Measurements from ENCODE around the gene CAPZA2. TPM values are rescaled to one million over a fixed set of nuclear protein-coding genes. Genes with fewer than 3 reads are reported as not detected.
"Not testable (repeated sequence)": the region's sequence is repeated elsewhere in the genome, so short reads cannot be mapped to it uniquely, and the experiment has no call there.

CAPZA2 gene
- total RNA-seq, 1 donor from 2014 or later: 115 TPM

GRCh38 chr7:116955801-116956476 lies 93.6 kb downstream of the CAPZA2 start:
- no peak for ATAC-seq

- ATAC-seq: no peak
Measured at GRCh38 chr7:116956477-116956804, 94.1 kb downstream of the CAPZA2 start.

- no peak for ATAC-seq
Measured at GRCh38 chr7:116957874-116958273, 95.5 kb downstream of the CAPZA2 start.

DNA sequence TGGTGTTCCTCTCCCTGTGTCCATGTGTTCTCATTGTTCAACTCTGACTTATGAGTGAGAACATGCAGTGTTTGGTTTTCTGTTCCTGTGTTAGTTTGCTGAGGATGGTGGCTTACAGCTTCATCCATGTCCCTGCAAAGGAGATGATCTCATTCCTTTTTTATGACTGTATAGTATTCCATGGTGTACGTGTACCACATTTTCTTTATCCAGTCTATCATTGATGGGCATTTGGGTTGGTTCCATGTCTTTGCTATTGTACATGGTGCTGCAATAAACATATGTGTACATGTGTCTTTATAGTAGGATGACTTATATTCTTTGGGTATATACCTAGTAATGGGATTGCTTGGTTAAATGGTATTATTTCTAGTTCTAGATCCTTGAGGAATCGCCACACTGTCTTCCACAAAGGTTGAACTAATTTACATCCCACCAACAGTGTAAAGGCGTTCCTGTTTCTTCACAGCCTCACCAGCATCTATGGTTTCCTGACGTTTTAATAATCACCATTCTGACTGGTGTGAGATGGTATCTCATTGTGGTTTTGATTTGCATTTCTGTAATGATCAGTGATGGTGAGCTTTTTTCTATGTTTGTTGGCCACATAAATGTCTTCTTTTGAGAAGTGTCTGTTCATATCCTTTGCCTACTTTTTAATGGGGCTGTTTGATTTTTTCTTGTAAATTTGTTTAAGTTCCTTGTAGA lies 99.7 kb downstream of the CAPZA2 start:
- ATAC-seq: not testable (repeated sequence)

DNA sequence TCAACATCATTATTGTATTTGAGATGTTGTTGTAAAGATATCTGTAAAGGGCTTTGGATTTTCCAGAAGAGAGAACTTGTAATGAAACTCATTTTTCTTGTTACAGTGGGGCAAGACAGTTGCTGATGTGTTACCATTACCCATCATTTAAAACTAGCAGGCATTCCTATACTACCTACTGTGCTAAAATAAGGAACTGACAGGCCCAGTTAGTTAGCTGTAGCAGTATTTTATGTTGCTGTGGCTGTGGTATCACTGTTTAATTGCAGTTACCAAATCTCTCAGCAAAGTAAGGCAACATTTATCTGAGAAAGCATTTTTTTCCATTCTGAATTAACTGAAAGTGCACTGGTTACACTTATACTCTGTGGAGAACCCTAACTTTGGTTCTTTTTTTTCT lies 100.8 kb downstream of the CAPZA2 start:
- no peak for ATAC-seq

GRCh38 chr7:116966601-116967000 lies 104.2 kb downstream of the CAPZA2 start:
- no peak for ATAC-seq

DNA sequence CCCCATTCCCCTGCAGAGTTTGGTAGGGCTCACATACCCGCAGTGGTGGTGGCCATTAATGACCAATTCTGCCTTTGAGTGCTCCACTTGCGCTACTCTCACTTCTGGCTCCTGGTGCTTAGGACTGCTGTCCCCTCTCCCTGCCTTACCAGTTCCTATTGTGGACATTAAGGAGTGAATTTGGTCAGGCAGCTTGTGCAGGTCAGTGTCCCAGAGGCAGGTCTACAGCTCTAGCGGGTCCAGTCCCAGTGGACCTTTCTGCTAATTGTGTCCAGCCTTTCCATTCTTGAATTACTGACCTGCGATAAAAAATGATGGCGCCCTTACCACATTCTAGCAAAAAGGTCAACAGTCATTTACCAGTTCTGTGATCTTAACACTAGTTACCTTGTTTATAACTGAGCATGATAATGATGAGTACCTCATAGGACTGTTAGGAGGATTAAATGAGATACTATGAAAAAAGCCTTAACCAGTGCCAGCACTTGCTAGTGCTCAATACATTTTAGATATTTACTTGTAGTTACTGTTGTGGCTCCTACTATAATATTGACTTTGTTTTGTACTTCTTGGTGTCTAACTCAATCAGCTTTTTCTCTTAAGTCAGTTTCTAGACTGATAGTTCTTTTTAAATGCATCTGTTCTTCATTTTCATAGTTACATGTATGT lies 105.0 kb downstream of the CAPZA2 start:
- no peak for ATAC-seq

DNA sequence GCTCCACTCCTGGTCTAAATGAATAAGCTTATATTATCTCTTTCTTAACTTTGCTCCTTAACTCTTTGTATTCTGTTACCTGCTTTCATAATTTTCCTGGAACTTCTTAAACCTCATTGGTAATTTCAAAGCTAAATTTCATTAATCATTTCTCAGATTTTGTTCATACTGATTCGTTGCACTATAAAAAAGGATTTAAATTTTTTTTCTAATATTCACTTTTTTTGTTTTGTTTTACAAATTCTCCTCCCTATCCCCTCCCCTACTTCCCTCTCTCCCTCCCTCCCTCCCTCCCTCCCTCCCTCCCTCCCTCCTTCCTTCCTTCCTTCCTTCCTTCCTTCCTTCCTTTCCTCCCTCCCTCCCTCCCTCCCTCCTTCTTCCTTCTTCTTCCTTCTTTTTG lies 105.6 kb downstream of the CAPZA2 start:
- no peak for ATAC-seq

DNA sequence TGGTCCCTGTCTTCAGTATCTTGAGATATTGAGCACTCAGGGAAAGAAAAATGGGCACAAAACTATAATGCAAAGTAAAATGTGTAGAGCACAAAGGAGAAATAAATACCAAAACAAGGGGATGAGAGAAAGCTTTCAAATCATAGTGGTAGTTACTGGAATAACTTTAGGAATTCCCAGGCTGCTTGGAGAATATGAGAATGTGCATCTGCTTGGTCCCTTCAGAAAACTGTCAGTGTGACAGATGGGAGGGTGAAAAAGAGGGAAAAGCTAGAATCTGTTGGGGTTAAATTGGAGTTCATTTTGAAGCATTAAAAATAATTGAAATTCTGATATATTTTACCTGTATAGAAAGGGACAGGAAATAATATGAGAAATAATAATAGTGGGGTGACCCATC lies 106.2 kb downstream of the CAPZA2 start:
- no peak for ATAC-seq

DNA sequence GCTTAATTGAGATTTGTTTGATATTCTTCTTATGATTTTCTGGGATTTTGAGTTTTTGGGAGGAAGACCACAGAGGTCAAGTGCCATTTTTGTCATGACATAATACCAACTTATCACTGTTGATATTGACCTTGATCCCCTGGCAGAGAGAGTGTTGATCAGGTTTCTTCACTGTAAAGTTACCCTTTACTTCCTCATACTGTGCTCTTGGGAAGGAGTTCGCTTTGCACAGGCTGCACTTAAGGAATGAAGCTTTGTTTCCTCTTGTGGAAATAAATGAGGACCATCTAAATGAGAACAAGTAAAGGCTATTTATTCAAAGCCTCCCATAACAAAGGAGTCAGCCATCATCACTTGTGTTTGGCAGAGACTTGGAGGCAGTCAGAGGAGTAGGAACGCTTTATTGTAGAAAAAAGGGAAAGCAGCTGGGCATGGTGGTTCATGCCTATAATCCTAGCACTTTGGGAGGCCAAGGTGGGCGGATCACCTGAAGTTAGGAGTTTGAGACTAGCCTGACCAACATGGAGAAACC lies 107.0 kb downstream of the CAPZA2 start:
- ATAC-seq: no peak

DNA sequence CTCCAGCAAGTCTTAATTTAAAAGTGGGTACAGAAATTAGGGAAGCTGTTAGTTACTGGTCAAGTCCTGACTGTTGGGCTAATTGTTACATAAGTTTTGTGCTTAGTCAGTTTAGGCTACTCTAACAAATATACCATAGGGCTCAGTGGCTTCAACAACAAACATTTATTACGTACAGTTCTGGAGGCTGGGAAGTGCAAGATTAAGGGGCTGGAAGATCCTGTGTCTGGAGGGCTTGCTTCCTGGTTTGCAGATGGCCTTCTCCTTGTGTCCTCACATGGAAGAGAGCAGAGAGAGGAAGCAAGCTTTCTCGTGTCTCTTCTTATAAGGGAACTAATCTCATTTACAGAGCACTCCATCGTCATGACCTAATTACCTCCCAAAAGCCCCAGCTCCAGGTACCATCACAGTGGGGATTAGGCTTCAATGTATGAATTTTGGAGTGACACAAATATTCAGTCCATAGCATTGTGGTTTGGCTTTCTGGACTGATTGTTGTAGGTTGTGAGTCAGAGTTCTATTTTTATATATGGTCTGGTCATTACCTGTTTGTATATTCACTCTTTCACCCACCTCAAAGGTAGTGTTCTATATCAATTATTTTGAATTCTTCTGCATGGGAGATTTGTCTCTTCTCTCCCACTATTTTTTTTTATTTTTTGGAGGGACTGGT lies 108.0 kb downstream of the CAPZA2 start:
- ATAC-seq: no peak

- not testable (repeated sequence) for ATAC-seq
Measured at GRCh38 chr7:116971153-116971552, 108.8 kb downstream of the CAPZA2 start.

Other genes starting within 250 kb of the CAPZA2 start
- gene MET, start 190.4 kb upstream of the CAPZA2 start, total RNA-seq: 10.4 TPM
- gene ST7, start 90.9 kb downstream of the CAPZA2 start, total RNA-seq: 8.2 TPM

All from esophagus mucosa (tissue), 1 donor.